HEK293 (cell line): ENCODE measurements around the gene HOGA1.

ENCODE experiments used
- CTCF ChIA-PET: fragments of 350-600 bp; formaldehyde crosslinking; extraction: SDS; loops from one replicate; lab custom pipeline; 2021; ENCODE audit warnings: antibody characterized with exemption; lab: Yijun Ruan, JAX
- POLR2A ChIA-PET: fragments of 300-600 bp; formaldehyde crosslinking; extraction: SDS; loops from one replicate; lab custom pipeline; 2020; ENCODE audit warnings: antibody characterized with exemption, inconsistent platforms; lab: Yijun Ruan, JAX
- H3K27ac ChIP-seq: fragments of 200-500 bp; sonication (Bioruptor generic); 2 replicates; pipeline ENCODE4 v1.5.1; 2014; ENCODE audit warnings: low read depth, low read length, control low read depth, inconsistent platforms; ENCODE audit errors: extremely low read depth
- H3K36me3 ChIP-seq, 2 experiments: fragments of 200-500 bp in 1 of 2; sonication (Bioruptor generic) in 1 of 2; 1 replicate in 1 of 2; 2 replicates in 1 of 2; pipeline ENCODE4 v1.5.1; 2014 to 2017; ENCODE audit warnings: inconsistent platforms in 2 of 2, low read length in 2 of 2; ENCODE audit not compliant: control insufficient read depth in 2 of 2, insufficient read depth in 1 of 2
- H3K4me1 ChIP-seq: fragments of 200-500 bp; sonication (Bioruptor generic); 2 replicates; pipeline ENCODE4 v1.5.1; 2014; ENCODE audit warnings: mild to moderate bottlenecking, low read length, inconsistent platforms; ENCODE audit not compliant: control insufficient read depth, insufficient read depth
- H3K4me3 ChIP-seq: 2 replicates; pipeline ENCODE4 v1.5.1; 2011; ENCODE audit warnings: low read depth, mild to moderate bottlenecking, control low read depth, low read length, moderate library complexity
- H3K9me3 ChIP-seq: fragments of 200-500 bp; sonication (Bioruptor generic); 2 replicates; pipeline ENCODE4 v1.5.1; 2014; ENCODE audit warnings: low read depth, low read length, inconsistent platforms; ENCODE audit not compliant: control insufficient read depth, insufficient read depth
- GLI4 ChIP-seq: fragments of 450-650 bp; formaldehyde crosslinking; IDR thresholded peaks from 2 replicates; pipeline ENCODE4 v1.5.1; 2016; ENCODE audit warnings: missing biosample characterization, missing genetic modification characterization
- GLIS2 ChIP-seq: fragments of 450-650 bp; formaldehyde crosslinking; IDR thresholded peaks from 2 replicates; pipeline ENCODE4 v1.5.1; 2016; ENCODE audit warnings: missing biosample characterization, missing genetic modification characterization
- SP2 ChIP-seq: fragments of 450-650 bp; formaldehyde crosslinking; IDR thresholded peaks from 2 replicates; pipeline ENCODE4 v1.5.1; 2016; ENCODE audit warnings: missing biosample characterization, missing genetic modification characterization
- WT1 ChIP-seq: fragments of 450-650 bp; formaldehyde crosslinking; IDR thresholded peaks from 2 replicates; pipeline ENCODE4 v1.5.1; 2016; ENCODE audit warnings: missing biosample characterization, missing genetic modification characterization
- ZBTB48 ChIP-seq: fragments of 450-650 bp; formaldehyde crosslinking; IDR thresholded peaks from 2 replicates; pipeline ENCODE4 v1.5.1; 2016; ENCODE audit warnings: missing biosample characterization, missing genetic modification characterization
- ZBTB8A ChIP-seq: fragments of 450-650 bp; formaldehyde crosslinking; IDR thresholded peaks from 2 replicates; pipeline ENCODE4 v1.5.1; 2016; ENCODE audit warnings: missing biosample characterization, missing genetic modification characterization
- ZEB2 ChIP-seq: fragments of 450-650 bp; formaldehyde crosslinking; IDR thresholded peaks from 2 replicates; pipeline ENCODE4 v1.5.1; 2016; ENCODE audit warnings: missing biosample characterization, missing genetic modification characterization
- ZFHX2 ChIP-seq: fragments of 450-650 bp; formaldehyde crosslinking; conservative IDR thresholded peaks from 2 replicates; pipeline ENCODE4 v1.5.1; 2016; ENCODE audit warnings: missing biosample characterization, missing genetic modification characterization
- ZNF138 ChIP-seq: fragments of 450-650 bp; formaldehyde crosslinking; IDR thresholded peaks from 2 replicates; pipeline ENCODE4 v1.5.1; 2016; ENCODE audit warnings: missing biosample characterization, missing genetic modification characterization, borderline replicate concordance
- ZNF184 ChIP-seq: fragments of 450-650 bp; IDR thresholded peaks from 2 replicates; pipeline ENCODE4 v1.5.1; 2018; ENCODE audit warnings: missing biosample characterization, mild to moderate bottlenecking, missing genetic modification characterization
- ZNF335 ChIP-seq: fragments of 450-650 bp; formaldehyde crosslinking; conservative IDR thresholded peaks from 2 replicates; pipeline ENCODE4 v1.5.1; 2016; ENCODE audit warnings: missing biosample characterization, missing genetic modification characterization
- ZNF341 ChIP-seq: fragments of 450-650 bp; formaldehyde crosslinking; IDR thresholded peaks from 2 replicates; pipeline ENCODE4; 2016; ENCODE audit warnings: low read depth, missing biosample characterization, missing genetic modification characterization
- ZNF366 ChIP-seq: fragments of 450-650 bp; formaldehyde crosslinking; conservative IDR thresholded peaks from 2 replicates; pipeline ENCODE4 v1.5.1; 2016; ENCODE audit warnings: missing biosample characterization, missing genetic modification characterization
- ZNF423 ChIP-seq: fragments of 450-650 bp; formaldehyde crosslinking; IDR thresholded peaks from 2 replicates; pipeline ENCODE4 v1.5.1; 2016; ENCODE audit warnings: missing biosample characterization, missing genetic modification characterization
- ZNF48 ChIP-seq: fragments of 450-650 bp; formaldehyde crosslinking; IDR thresholded peaks from 2 replicates; pipeline ENCODE4 v1.5.1; 2016; ENCODE audit warnings: missing biosample characterization, missing genetic modification characterization
- ZNF610 ChIP-seq: fragments of 450-650 bp; formaldehyde crosslinking; IDR thresholded peaks from 2 replicates; pipeline ENCODE4 v1.5.1; 2016; ENCODE audit warnings: missing biosample characterization, missing genetic modification characterization, borderline replicate concordance
- ZNF624 ChIP-seq: fragments of 450-650 bp; formaldehyde crosslinking; IDR thresholded peaks from 2 replicates; pipeline ENCODE4 v1.5.1; 2017; ENCODE audit warnings: missing biosample characterization, missing genetic modification characterization
- ZNF830 ChIP-seq: fragments of 450-650 bp; IDR thresholded peaks from 2 replicates; pipeline ENCODE4 v1.5.0; 2018; ENCODE audit warnings: missing biosample characterization, missing genetic modification characterization, low read depth, mild to moderate bottlenecking, moderate library complexity
- TF ChIP-seq, protein P1 (sequence below): fragments of 450-650 bp; formaldehyde crosslinking; IDR thresholded peaks from 2 replicates; pipeline ENCODE4 v1.5.1; 2016; ENCODE audit warnings: missing biosample characterization, missing genetic modification characterization
- TF ChIP-seq, protein P2 (sequence below): fragments of 450-650 bp; formaldehyde crosslinking; IDR thresholded peaks from 2 replicates; pipeline ENCODE4 v1.5.1; 2017; ENCODE audit warnings: missing biosample characterization, missing genetic modification characterization
- TF ChIP-seq, protein P3 (sequence below): fragments of 450-650 bp; formaldehyde crosslinking; IDR thresholded peaks from 2 replicates; pipeline ENCODE4 v1.5.1; 2016; ENCODE audit warnings: missing biosample characterization, missing genetic modification characterization
- TF ChIP-seq, protein P4 (sequence below): fragments of 450-650 bp; formaldehyde crosslinking; IDR thresholded peaks from 2 replicates; pipeline ENCODE4 v1.5.1; 2016; ENCODE audit warnings: missing biosample characterization, missing genetic modification characterization
- TF ChIP-seq, protein P5 (sequence below): fragments of 450-650 bp; formaldehyde crosslinking; IDR thresholded peaks from 2 replicates; pipeline ENCODE4 v1.5.1; 2016; ENCODE audit warnings: missing biosample characterization, missing genetic modification characterization

HOGA1 gene

DNA sequence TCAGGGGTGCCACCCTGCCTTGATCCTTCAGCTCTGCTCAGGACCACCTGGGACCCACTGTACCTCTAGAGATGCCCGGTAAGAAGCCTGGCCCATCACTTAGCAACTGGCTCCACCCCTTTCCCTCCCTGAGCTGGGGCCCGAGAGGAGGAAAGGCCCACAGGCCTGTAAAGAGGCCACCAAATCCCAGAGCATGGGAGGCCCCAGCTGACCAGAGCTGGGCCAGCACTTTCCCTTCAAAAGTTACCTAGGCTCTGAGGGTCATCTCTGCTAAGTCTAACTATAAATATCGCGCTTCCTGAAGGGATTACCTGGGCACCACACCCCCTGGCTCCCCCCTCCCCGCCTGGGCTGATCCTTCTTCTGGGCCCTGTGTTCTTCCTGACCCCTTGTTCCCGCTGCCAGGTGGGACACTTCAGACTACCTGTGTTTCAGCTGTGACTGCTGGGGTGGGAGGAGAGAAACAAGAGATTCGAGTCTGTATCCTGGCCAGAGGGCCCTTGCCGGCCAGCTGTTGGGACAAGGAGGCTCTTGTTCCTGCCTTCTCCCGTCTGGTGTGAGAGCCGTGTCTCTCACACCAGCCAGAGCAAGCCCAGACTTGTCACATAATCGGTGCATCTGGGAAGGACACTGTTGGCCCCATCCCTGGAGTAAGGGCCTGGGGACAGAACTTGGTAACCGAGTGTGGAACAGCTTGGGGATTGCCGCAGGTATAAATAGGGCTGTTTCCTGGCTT, 34.4 kb upstream of the HOGA1 start (continued):
- TF ChIP-seq WT1 (tag by site-specific recombination) (0 out of 2 replicates have a peak, but pooled peaks have one; percentile 10), ZEB2 (tag by site-specific recombination) (peak; percentile 32; the same call in 1 of the 2 replicates), ZNF830 (no peak), ZNF48 (tag by site-specific recombination) (no peak), ZNF341 (tag by site-specific recombination) (peak; percentile 77), ZNF366 (tag by site-specific recombination) (peak; percentile 52), GLIS2 (tag by site-specific recombination) (peak; percentile 18; the same call in 1 of the 2 replicates), SP2 (tag by site-specific recombination) (no peak), ZNF335 (tag by site-specific recombination) (peak; percentile 83), ZBTB48 (tag by site-specific recombination) (peak; percentile 87), ZNF184 (tag by site-specific recombination) (no peak)
- TF ChIP-seq, protein P1, sequence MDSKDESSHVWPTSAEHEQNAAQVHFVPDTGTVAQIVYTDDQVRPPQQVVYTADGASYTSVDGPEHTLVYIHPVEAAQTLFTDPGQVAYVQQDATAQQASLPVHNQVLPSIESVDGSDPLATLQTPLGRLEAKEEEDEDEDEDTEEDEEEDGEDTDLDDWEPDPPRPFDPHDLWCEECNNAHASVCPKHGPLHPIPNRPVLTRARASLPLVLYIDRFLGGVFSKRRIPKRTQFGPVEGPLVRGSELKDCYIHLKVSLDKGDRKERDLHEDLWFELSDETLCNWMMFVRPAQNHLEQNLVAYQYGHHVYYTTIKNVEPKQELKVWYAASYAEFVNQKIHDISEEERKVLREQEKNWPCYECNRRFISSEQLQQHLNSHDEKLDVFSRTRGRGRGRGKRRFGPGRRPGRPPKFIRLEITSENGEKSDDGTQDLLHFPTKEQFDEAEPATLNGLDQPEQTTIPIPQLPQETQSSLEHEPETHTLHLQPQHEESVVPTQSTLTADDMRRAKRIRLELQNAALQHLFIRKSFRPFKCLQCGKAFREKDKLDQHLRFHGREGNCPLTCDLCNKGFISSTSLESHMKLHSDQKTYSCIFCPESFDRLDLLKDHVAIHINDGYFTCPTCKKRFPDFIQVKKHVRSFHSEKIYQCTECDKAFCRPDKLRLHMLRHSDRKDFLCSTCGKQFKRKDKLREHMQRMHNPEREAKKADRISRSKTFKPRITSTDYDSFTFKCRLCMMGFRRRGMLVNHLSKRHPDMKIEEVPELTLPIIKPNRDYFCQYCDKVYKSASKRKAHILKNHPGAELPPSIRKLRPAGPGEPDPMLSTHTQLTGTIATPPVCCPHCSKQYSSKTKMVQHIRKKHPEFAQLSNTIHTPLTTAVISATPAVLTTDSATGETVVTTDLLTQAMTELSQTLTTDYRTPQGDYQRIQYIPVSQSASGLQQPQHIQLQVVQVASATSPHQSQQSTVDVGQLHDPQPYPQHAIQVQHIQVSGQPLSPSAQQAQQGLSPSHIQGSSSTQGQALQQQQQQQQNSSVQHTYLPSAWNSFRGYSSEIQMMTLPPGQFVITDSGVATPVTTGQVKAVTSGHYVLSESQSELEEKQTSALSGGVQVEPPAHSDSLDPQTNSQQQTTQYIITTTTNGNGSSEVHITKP (tag by site-specific recombination), result peak; percentile 90
- TF ChIP-seq, protein P2, sequence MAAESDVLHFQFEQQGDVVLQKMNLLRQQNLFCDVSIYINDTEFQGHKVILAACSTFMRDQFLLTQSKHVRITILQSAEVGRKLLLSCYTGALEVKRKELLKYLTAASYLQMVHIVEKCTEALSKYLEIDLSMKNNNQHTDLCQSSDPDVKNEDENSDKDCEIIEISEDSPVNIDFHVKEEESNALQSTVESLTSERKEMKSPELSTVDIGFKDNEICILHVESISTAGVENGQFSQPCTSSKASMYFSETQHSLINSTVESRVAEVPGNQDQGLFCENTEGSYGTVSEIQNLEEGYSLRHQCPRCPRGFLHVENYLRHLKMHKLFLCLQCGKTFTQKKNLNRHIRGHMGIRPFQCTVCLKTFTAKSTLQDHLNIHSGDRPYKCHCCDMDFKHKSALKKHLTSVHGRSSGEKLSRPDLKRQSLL (tag by site-specific recombination), result peak; percentile 53; the same call in 1 of the 2 replicates
- TF ChIP-seq, protein P3, sequence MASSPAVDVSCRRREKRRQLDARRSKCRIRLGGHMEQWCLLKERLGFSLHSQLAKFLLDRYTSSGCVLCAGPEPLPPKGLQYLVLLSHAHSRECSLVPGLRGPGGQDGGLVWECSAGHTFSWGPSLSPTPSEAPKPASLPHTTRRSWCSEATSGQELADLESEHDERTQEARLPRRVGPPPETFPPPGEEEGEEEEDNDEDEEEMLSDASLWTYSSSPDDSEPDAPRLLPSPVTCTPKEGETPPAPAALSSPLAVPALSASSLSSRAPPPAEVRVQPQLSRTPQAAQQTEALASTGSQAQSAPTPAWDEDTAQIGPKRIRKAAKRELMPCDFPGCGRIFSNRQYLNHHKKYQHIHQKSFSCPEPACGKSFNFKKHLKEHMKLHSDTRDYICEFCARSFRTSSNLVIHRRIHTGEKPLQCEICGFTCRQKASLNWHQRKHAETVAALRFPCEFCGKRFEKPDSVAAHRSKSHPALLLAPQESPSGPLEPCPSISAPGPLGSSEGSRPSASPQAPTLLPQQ (tag by site-specific recombination), result 0 out of 2 replicates have a peak, but pooled peaks have one; percentile 22
- TF ChIP-seq, protein P4, sequence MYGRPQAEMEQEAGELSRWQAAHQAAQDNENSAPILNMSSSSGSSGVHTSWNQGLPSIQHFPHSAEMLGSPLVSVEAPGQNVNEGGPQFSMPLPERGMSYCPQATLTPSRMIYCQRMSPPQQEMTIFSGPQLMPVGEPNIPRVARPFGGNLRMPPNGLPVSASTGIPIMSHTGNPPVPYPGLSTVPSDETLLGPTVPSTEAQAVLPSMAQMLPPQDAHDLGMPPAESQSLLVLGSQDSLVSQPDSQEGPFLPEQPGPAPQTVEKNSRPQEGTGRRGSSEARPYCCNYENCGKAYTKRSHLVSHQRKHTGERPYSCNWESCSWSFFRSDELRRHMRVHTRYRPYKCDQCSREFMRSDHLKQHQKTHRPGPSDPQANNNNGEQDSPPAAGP (tag by site-specific recombination), result peak; percentile 43; the same call in 1 of the 2 replicates

DNA sequence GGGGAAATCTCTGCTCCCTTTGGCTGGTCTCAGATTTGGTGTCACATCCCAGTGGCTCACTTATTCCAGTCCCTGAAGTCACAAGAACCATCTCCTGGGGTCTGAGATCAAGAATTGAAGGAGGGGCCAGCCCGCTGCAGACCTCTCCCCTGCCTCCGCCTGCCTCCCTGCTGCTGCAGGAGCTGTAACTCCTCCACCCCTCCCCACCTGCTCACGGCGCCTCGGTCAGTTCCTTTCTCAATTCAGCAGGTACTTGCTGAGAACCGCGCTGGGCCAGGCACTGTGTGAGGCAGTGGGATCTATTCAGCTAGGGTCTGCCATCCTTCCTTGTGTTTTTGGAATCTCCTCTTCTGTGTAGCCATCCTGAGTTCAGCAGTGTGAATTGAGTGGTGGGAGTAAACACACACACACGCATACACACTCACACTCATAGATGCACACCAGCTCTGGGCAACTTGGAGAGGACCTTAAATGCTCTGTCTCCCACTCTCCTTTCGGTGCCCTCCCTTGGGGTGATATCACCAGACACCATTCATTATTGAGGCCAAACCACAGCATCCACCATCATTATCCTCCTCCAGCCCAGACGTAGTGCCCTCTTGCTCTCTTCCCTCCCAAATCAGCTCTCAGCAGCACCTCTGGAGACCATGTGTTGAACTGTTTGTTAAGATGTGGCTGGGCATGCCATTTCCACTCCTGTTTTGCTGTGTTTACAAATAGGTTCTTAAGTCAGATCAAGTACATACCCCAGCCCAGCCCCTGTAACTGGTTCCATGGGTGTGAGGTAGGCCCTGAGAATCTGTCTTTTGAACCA, 33.6 kb upstream of the HOGA1 start:
- Histone ChIP-seq H3K4me1 (peaks cover 6% of the 10 kb centered on the region; the same call in 1 of the 2 replicates), H3K36me3 (no peaks in the 10 kb centered on the region), H3K9me3 (no peaks in the 10 kb centered on the region), H3K4me3 (no peak overlapping the region), H3K27ac (peak overlapping the region; percentile 74)
- ChIA-PET CTCF (interaction anchor here (0.6 to 8.7 kb wide), 10 partner anchors 11 to 94 kb away, joined by 3 to 81 read pairs (median 3); partner anchors contain the start of gene ANKRD2), POLR2A (interaction anchor here (1.8 kb wide), 1 partner anchor 51 kb away, joined by 5 read pairs; the partner anchor contains the start of gene UBTD1)
- TF ChIP-seq ZFHX2 (tag by site-specific recombination), result peak; percentile 61
- TF ChIP-seq ZNF610 (tag by site-specific recombination), result no peak
- no peak for TF ChIP-seq ZNF423 (tag by site-specific recombination)
- TF ChIP-seq, protein P4 (tag by site-specific recombination), result 0 out of 2 replicates have a peak, but pooled peaks have one; percentile 2
- TF ChIP-seq, protein P5, sequence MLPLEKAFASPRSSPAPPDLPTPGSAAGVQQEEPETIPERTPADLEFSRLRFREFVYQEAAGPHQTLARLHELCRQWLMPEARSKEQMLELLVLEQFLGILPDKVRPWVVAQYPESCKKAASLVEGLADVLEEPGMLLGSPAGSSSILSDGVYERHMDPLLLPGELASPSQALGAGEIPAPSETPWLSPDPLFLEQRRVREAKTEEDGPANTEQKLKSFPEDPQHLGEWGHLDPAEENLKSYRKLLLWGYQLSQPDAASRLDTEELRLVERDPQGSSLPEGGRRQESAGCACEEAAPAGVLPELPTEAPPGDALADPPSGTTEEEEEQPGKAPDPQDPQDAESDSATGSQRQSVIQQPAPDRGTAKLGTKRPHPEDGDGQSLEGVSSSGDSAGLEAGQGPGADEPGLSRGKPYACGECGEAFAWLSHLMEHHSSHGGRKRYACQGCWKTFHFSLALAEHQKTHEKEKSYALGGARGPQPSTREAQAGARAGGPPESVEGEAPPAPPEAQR, result no peak
- TF ChIP-seq ZBTB8A (tag by site-specific recombination), result no peak
- TF ChIP-seq GLI4, result 0 out of 2 replicates have a peak, but pooled peaks have one; percentile 62
- no peak for TF ChIP-seq ZNF138 (tag by site-specific recombination)
- no peak for TF ChIP-seq ZNF624 (tag by site-specific recombination)
